Osteoblast (primary cell): ENCODE data around the gene AKAP13. TPM values are rescaled to one million over a fixed set of nuclear protein-coding genes. Genes with fewer than 3 reads are reported as not detected.

Source experiments
- DNase-seq: peaks from one replicate; pipeline ENCODE4 v3.0.0; 2011; ENCODE audit warnings: low spot score, mixed read lengths; ENCODE audit not compliant: insufficient read length; ENCODE audit errors: missing footprints
- H2AFZ ChIP-seq: 2 replicates; pipeline ENCODE4 v1.6.0; 2011; ENCODE audit warnings: mild to moderate bottlenecking, low read length
- H3K27ac ChIP-seq: 2 replicates; pipeline ENCODE4 v1.5.1; 2011; ENCODE audit warnings: mild to moderate bottlenecking, low read depth, low read length, moderate library complexity
- H3K27me3 ChIP-seq: 2 replicates; pipeline ENCODE4 v1.6.0; 2012; ENCODE audit warnings: mild to moderate bottlenecking, control low read depth, inconsistent platforms, low read length, moderate library complexity; ENCODE audit not compliant: insufficient read depth
- H3K36me3 ChIP-seq: 2 replicates; pipeline ENCODE4 v1.5.1; 2011; ENCODE audit warnings: mild to moderate bottlenecking, low read length, control low read depth, moderate library complexity; ENCODE audit not compliant: insufficient read depth
- H3K4me1 ChIP-seq: 2 replicates; pipeline ENCODE4 v1.5.1; 2011; ENCODE audit warnings: mild to moderate bottlenecking, low read length, control low read depth, moderate library complexity; ENCODE audit not compliant: insufficient read depth
- H3K4me2 ChIP-seq: 2 replicates; pipeline ENCODE4 v1.6.0; 2011; ENCODE audit warnings: mild to moderate bottlenecking, low read length; ENCODE audit not compliant: insufficient read depth
- H3K4me3 ChIP-seq: fragments of 200-600 bp; sonication (generic); 3 replicates; pipeline ENCODE4 v1.5.1; 2012; ENCODE audit warnings: mild to moderate bottlenecking, low read length, inconsistent platforms; ENCODE audit not compliant: insufficient read depth
- H3K79me2 ChIP-seq: 2 replicates; pipeline ENCODE4 v1.6.0; 2012; ENCODE audit warnings: mild to moderate bottlenecking, low read length, control low read depth, inconsistent platforms; ENCODE audit not compliant: insufficient read depth
- H3K9me3 ChIP-seq: 2 replicates; pipeline ENCODE4 v1.5.1; 2011; ENCODE audit warnings: low read depth, low read length, control low read depth
- H4K20me1 ChIP-seq: 2 replicates; pipeline ENCODE4 v1.6.0; 2012; ENCODE audit warnings: mild to moderate bottlenecking, low read length, control low read depth; ENCODE audit not compliant: insufficient read depth
- total RNA-seq: library from RNA; depleted of rRNA; stranded (reverse); fragments of >200 nt; gene quantifications from 2 replicates; pipeline ENCODE4 v1.2.3, GENCODE V29; 2012
- TF ChIP-seq, protein P1 (sequence below): IDR thresholded peaks from 2 replicates; pipeline ENCODE4 v1.5.1; 2011; ENCODE audit warnings: mild to moderate bottlenecking, low read depth, low read length, moderate library complexity; ENCODE audit errors: extremely low read depth

The AKAP13 gene
- total RNA-seq, 1 donor: 77.1 TPM

DNA sequence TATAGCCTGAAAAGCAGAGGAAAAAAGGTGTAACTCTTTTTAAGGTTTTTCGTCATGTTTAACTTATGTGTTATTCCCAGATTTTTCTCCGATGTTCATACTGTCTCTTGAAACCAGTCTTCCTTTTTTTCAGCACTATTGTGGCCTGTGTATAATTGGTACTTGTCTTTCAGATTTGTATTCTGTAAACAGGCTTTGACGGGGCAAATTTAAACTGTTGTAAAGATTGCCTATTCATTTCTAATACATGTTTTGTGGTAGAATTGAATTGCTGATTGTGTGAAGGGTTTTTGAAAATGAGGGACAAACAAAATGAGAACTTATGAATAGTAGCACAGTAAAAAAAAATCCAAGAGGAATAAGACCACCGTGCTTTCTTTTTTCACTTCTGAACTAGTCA, 33.6 kb downstream of the AKAP13 start:
- no peaks in the 10 kb centered on the region for H3K9me3 ChIP-seq
- peaks cover 31% of the 10 kb centered on the region for H3K4me1 ChIP-seq
- no peak overlapping the region for H2AFZ ChIP-seq
- peak overlapping the region; percentile 74 for H3K27ac ChIP-seq
- peaks cover 87% of the 10 kb centered on the region for H3K79me2 ChIP-seq
- H3K4me2 ChIP-seq: peak overlapping the region; percentile 46
- H4K20me1 ChIP-seq: peaks cover 7% of the 10 kb centered on the region
- H3K36me3 ChIP-seq: no peaks in the 10 kb centered on the region
- DNase-seq: peak; percentile 10
- no peak overlapping the region for H3K4me3 ChIP-seq
- TF ChIP-seq, protein P1, sequence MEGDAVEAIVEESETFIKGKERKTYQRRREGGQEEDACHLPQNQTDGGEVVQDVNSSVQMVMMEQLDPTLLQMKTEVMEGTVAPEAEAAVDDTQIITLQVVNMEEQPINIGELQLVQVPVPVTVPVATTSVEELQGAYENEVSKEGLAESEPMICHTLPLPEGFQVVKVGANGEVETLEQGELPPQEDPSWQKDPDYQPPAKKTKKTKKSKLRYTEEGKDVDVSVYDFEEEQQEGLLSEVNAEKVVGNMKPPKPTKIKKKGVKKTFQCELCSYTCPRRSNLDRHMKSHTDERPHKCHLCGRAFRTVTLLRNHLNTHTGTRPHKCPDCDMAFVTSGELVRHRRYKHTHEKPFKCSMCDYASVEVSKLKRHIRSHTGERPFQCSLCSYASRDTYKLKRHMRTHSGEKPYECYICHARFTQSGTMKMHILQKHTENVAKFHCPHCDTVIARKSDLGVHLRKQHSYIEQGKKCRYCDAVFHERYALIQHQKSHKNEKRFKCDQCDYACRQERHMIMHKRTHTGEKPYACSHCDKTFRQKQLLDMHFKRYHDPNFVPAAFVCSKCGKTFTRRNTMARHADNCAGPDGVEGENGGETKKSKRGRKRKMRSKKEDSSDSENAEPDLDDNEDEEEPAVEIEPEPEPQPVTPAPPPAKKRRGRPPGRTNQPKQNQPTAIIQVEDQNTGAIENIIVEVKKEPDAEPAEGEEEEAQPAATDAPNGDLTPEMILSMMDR: no peak
- H3K27me3 ChIP-seq: no peaks in the 10 kb centered on the region

DNA sequence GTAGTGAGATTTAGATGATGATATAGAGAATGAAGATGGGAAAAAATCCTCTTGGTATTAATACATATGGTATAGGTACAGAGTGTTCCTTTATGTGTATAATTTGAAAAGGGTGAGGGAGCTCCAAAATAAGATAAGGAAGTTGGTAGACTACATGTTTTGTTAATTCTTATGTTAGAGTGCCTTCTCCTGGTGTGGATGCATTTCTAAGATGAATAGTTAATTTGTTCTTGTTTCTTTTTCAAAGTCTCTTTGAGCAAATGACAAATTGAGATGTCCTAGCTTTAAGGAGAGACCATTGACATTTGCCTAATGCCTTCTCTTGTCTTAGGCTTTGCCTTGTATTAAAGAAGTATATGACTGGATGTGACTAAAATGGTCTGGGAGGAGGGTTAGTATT, 34.1 kb downstream of the AKAP13 start:
- H3K27ac ChIP-seq: peak overlapping the region; percentile 74
- TF ChIP-seq, protein P1: peak; percentile 40
- no peaks in the 10 kb centered on the region for H3K36me3 ChIP-seq
- peaks cover 88% of the 10 kb centered on the region for H3K79me2 ChIP-seq
- no peaks in the 10 kb centered on the region for H3K27me3 ChIP-seq
- no peak overlapping the region for H2AFZ ChIP-seq
- peaks cover 31% of the 10 kb centered on the region for H3K4me1 ChIP-seq
- no peak overlapping the region for H3K4me3 ChIP-seq
- H3K9me3 ChIP-seq: no peaks in the 10 kb centered on the region
- peak; percentile 42 for DNase-seq
- peaks cover 9% of the 10 kb centered on the region for H4K20me1 ChIP-seq
- H3K4me2 ChIP-seq: no peak overlapping the region

DNA sequence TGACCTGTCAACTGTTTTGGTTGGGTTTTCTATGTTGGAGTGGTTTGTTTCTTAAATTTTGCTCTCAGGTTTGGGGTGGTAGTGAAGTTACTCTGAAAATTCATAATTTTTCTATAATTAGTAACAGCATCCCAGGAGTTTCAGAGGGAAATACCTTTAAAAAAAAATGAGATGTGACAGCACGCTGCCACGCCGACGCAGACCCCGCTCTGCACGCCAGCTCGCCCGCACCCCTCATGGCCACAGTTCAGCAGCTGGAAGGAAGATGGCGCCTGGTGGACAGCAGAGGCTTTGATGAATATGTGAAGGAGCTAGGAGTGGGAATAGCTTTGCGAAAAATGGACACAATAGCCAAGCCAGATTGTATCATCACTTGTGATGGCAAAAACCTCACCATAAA, 34.6 kb downstream of the AKAP13 start:
- Histone ChIP-seq H3K4me2 (no peak overlapping the region), H4K20me1 (peaks cover 9% of the 10 kb centered on the region)

DNA sequence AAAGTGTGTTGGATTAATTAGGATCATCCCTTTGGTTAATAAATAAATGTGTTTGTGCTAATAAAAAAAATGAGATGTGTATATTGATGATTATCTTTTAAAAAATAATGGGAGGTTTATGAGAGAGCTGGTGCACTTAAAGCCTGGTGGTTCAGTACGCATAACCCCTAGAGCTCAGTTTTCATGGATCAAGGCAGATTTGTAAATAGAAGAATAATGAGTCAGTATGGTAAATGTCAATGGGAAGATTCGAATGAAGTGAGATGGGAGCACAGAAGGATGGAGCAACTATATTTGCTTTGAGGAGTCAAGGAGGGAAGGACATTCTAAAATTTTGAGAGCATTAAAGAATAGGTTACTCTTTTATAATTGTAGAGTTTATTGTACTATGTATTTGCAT, 35.4 kb downstream of the AKAP13 start:
- Histone ChIP-seq H2AFZ (no peak overlapping the region), H3K79me2 (peaks cover 85% of the 10 kb centered on the region), H3K27ac (no peak overlapping the region), H4K20me1 (peaks cover 10% of the 10 kb centered on the region), H3K9me3 (no peaks in the 10 kb centered on the region), H3K4me1 (peaks cover 31% of the 10 kb centered on the region), H3K36me3 (no peaks in the 10 kb centered on the region), H3K27me3 (no peaks in the 10 kb centered on the region), H3K4me2 (no peak overlapping the region), H3K4me3 (no peak overlapping the region)
- TF ChIP-seq, protein P1: no peak
- peak; percentile 19 for DNase-seq

More for the DNA sequence above, 34.6 kb downstream of the AKAP13 start:
- H2AFZ ChIP-seq: no peak overlapping the region
- peak overlapping the region; percentile 74 for H3K27ac ChIP-seq
- H3K79me2 ChIP-seq: peaks cover 85% of the 10 kb centered on the region
- H3K27me3 ChIP-seq: no peaks in the 10 kb centered on the region
- no peaks in the 10 kb centered on the region for H3K9me3 ChIP-seq
- H3K36me3 ChIP-seq: no peaks in the 10 kb centered on the region
- no peak for DNase-seq
- H3K4me3 ChIP-seq: no peak overlapping the region
- H3K4me1 ChIP-seq: peaks cover 31% of the 10 kb centered on the region
- TF ChIP-seq, protein P1: no peak
